ENCODE results near the gene ACVR2A.

The ACVR2A gene

GRCh38 chr2:147843391-147843863, 1.4 kb upstream of the ACVR2A start:
- Histone ChIP-seq H3K9ac (ENCODE audit: low read length) (peak overlapping the region; percentile 92), H3K4me3 (ENCODE audit: low read depth, low read length) (peak overlapping the region; percentile 72)

GRCh38 chr2:147843864-147844696, 749 bp upstream of the ACVR2A start:
- Histone ChIP-seq H3K9ac (ENCODE audit: low read length) (peak overlapping the region; percentile 92), H3K4me3 (ENCODE audit: low read depth, low read length) (peak overlapping the region; percentile 89), H3K36me3 (ENCODE audit: control insufficient read depth, insufficient read depth, low read length) (no peaks in the 10 kb centered on the region), H3K9me3 (ENCODE audit: control insufficient read depth, insufficient read depth, low read depth, low read length) (no peaks in the 10 kb centered on the region), H3K4me1 (ENCODE audit: control insufficient read depth, insufficient read depth, low read length) (peaks cover 17% of the 10 kb centered on the region), H3K27me3 (ENCODE audit: control insufficient read depth, insufficient read depth, low read length) (peaks cover 9% of the 10 kb centered on the region), H3K27ac (ENCODE audit: low read depth, low read length) (peak overlapping the region; percentile 96)

More at GRCh38 chr2:147843391-147843863, 1.4 kb upstream of the ACVR2A start:
- peaks cover 9% of the 10 kb centered on the region for H3K27me3 ChIP-seq (ENCODE audit: control insufficient read depth, insufficient read depth, low read length)
- no peaks in the 10 kb centered on the region for H3K9me3 ChIP-seq (ENCODE audit: control insufficient read depth, insufficient read depth, low read depth, low read length)
- peaks cover 17% of the 10 kb centered on the region for H3K4me1 ChIP-seq (ENCODE audit: control insufficient read depth, insufficient read depth, low read length)
- H3K27ac ChIP-seq (ENCODE audit: low read depth, low read length): peak overlapping the region; percentile 96
- H3K36me3 ChIP-seq (ENCODE audit: control insufficient read depth, insufficient read depth, low read length): no peaks in the 10 kb centered on the region

GRCh38 chr2:147845411-147845971, 662 bp downstream of the ACVR2A start:
- no peak overlapping the region for H3K27ac ChIP-seq (ENCODE audit: low read depth, low read length)
- no peaks in the 10 kb centered on the region for H3K36me3 ChIP-seq (ENCODE audit: control insufficient read depth, insufficient read depth, low read length)
- H3K4me1 ChIP-seq (ENCODE audit: control insufficient read depth, insufficient read depth, low read length): peaks cover 17% of the 10 kb centered on the region
- no peaks in the 10 kb centered on the region for H3K9me3 ChIP-seq (ENCODE audit: control insufficient read depth, insufficient read depth, low read depth, low read length)
- H3K9ac ChIP-seq (ENCODE audit: low read length): peak overlapping the region; percentile 63
- peaks cover 9% of the 10 kb centered on the region for H3K27me3 ChIP-seq (ENCODE audit: control insufficient read depth, insufficient read depth, low read length)
- H3K4me3 ChIP-seq (ENCODE audit: low read depth, low read length): peak overlapping the region; percentile 89

- Histone ChIP-seq H3K9ac (ENCODE audit: low read length) (no peak overlapping the region), H3K4me3 (ENCODE audit: low read depth, low read length) (peak overlapping the region; percentile 89), H3K27ac (ENCODE audit: low read depth, low read length) (no peak overlapping the region)
Measured at GRCh38 chr2:147846412-147847081, 1.7 kb downstream of the ACVR2A start.

GRCh38 chr2:147847746-147848391, 3.0 kb downstream of the ACVR2A start:
- no peaks in the 10 kb centered on the region for H3K9me3 ChIP-seq (ENCODE audit: control insufficient read depth, insufficient read depth, low read depth, low read length)
- peaks cover 17% of the 10 kb centered on the region for H3K4me1 ChIP-seq (ENCODE audit: control insufficient read depth, insufficient read depth, low read length)
- H3K36me3 ChIP-seq (ENCODE audit: control insufficient read depth, insufficient read depth, low read length): no peaks in the 10 kb centered on the region
- no peak overlapping the region for H3K4me3 ChIP-seq (ENCODE audit: low read depth, low read length)
- H3K27me3 ChIP-seq (ENCODE audit: control insufficient read depth, insufficient read depth, low read length): 0 out of 2 replicates have a peak, but pooled peaks cover 3% of the 10 kb centered on the region
- no peak overlapping the region for H3K27ac ChIP-seq (ENCODE audit: low read depth, low read length)
- no peak overlapping the region for H3K9ac ChIP-seq (ENCODE audit: low read length)

More at GRCh38 chr2:147846412-147847081, 1.7 kb downstream of the ACVR2A start:
- Histone ChIP-seq H3K27me3 (ENCODE audit: control insufficient read depth, insufficient read depth, low read length) (peaks cover 9% of the 10 kb centered on the region), H3K36me3 (ENCODE audit: control insufficient read depth, insufficient read depth, low read length) (no peaks in the 10 kb centered on the region), H3K4me1 (ENCODE audit: control insufficient read depth, insufficient read depth, low read length) (peaks cover 17% of the 10 kb centered on the region), H3K9me3 (ENCODE audit: control insufficient read depth, insufficient read depth, low read depth, low read length) (no peaks in the 10 kb centered on the region)

- Histone ChIP-seq H3K4me1 (ENCODE audit: control insufficient read depth, insufficient read depth, low read length) (peaks cover 13% of the 10 kb centered on the region), H3K9ac (ENCODE audit: low read length) (no peak overlapping the region), H3K27ac (ENCODE audit: low read depth, low read length) (no peak overlapping the region), H3K27me3 (ENCODE audit: control insufficient read depth, insufficient read depth, low read length) (no peaks in the 10 kb centered on the region), H3K9me3 (ENCODE audit: control insufficient read depth, insufficient read depth, low read depth, low read length) (no peaks in the 10 kb centered on the region), H3K36me3 (ENCODE audit: control insufficient read depth, insufficient read depth, low read length) (no peaks in the 10 kb centered on the region), H3K4me3 (ENCODE audit: low read depth, low read length) (no peak overlapping the region)
Measured at GRCh38 chr2:147850838-147851237, 6.0 kb downstream of the ACVR2A start.

- Histone ChIP-seq H3K4me1 (ENCODE audit: control insufficient read depth, insufficient read depth, low read length) (peaks cover 11% of the 10 kb centered on the region), H3K9me3 (ENCODE audit: control insufficient read depth, insufficient read depth, low read depth, low read length) (no peaks in the 10 kb centered on the region), H3K27me3 (ENCODE audit: control insufficient read depth, insufficient read depth, low read length) (no peaks in the 10 kb centered on the region), H3K9ac (ENCODE audit: low read length) (no peak overlapping the region), H3K27ac (ENCODE audit: low read depth, low read length) (no peak overlapping the region), H3K4me3 (ENCODE audit: low read depth, low read length) (no peak overlapping the region), H3K36me3 (ENCODE audit: control insufficient read depth, insufficient read depth, low read length) (no peaks in the 10 kb centered on the region)
Measured at GRCh38 chr2:147851244-147851930, 6.6 kb downstream of the ACVR2A start.

- Histone ChIP-seq H3K27ac (ENCODE audit: low read depth, low read length) (no peak overlapping the region), H3K9me3 (ENCODE audit: control insufficient read depth, insufficient read depth, low read depth, low read length) (no peaks in the 10 kb centered on the region), H3K27me3 (ENCODE audit: control insufficient read depth, insufficient read depth, low read length) (no peaks in the 10 kb centered on the region), H3K4me1 (ENCODE audit: control insufficient read depth, insufficient read depth, low read length) (peaks cover 10% of the 10 kb centered on the region), H3K36me3 (ENCODE audit: control insufficient read depth, insufficient read depth, low read length) (no peaks in the 10 kb centered on the region), H3K9ac (ENCODE audit: low read length) (no peak overlapping the region), H3K4me3 (ENCODE audit: low read depth, low read length) (no peak overlapping the region)
Measured at GRCh38 chr2:147854557-147855134, 9.8 kb downstream of the ACVR2A start.

- H3K4me1 ChIP-seq (ENCODE audit: control insufficient read depth, insufficient read depth, low read length): peaks cover 17% of the 10 kb centered on the region
- H3K36me3 ChIP-seq (ENCODE audit: control insufficient read depth, insufficient read depth, low read length): no peaks in the 10 kb centered on the region
- no peak overlapping the region for H3K9ac ChIP-seq (ENCODE audit: low read length)
- no peak overlapping the region for H3K4me3 ChIP-seq (ENCODE audit: low read depth, low read length)
- no peaks in the 10 kb centered on the region for H3K27me3 ChIP-seq (ENCODE audit: control insufficient read depth, insufficient read depth, low read length)
- no peaks in the 10 kb centered on the region for H3K9me3 ChIP-seq (ENCODE audit: control insufficient read depth, insufficient read depth, low read depth, low read length)
- H3K27ac ChIP-seq (ENCODE audit: low read depth, low read length): no peak overlapping the region
Measured at GRCh38 chr2:147855316-147855715, 10.5 kb downstream of the ACVR2A start.

- no peak overlapping the region for H3K9ac ChIP-seq (ENCODE audit: low read length)
Measured at GRCh38 chr2:147855977-147856376, 11.1 kb downstream of the ACVR2A start.

More at GRCh38 chr2:147855977-147856376, 11.1 kb downstream of the ACVR2A start:
- Histone ChIP-seq H3K27me3 (ENCODE audit: control insufficient read depth, insufficient read depth, low read length) (no peaks in the 10 kb centered on the region), H3K36me3 (ENCODE audit: control insufficient read depth, insufficient read depth, low read length) (no peaks in the 10 kb centered on the region), H3K27ac (ENCODE audit: low read depth, low read length) (no peak overlapping the region), H3K9me3 (ENCODE audit: control insufficient read depth, insufficient read depth, low read depth, low read length) (no peaks in the 10 kb centered on the region), H3K4me3 (ENCODE audit: low read depth, low read length) (no peak overlapping the region), H3K4me1 (ENCODE audit: control insufficient read depth, insufficient read depth, low read length) (peaks cover 22% of the 10 kb centered on the region)

Measured in HUES6 (cell line).